DND-41 (cell line): ENCODE measurements around the gene RGMA.

Source experiments
- ATAC-seq: fragments of 200-7000 bp; cut with Tn5 transposase; 3 replicates; pipeline ENCODE4 v1.9.1; 2021; ENCODE audit warnings: low read depth; ENCODE audit not compliant: insufficient read depth
- DNase-seq: peaks from one replicate; pipeline ENCODE4 v3.0.0-alpha.2; 2020
- H2AFZ ChIP-seq: 2 replicates; pipeline ENCODE4 v1.6.0; 2012; ENCODE audit warnings: low read depth, low read length
- H3K27ac ChIP-seq: 2 replicates; pipeline ENCODE4 v1.5.1; 2012; ENCODE audit warnings: low read length, inconsistent platforms
- H3K27me3 ChIP-seq: fragments of 200-600 bp; sonication (generic); 2 replicates; pipeline ENCODE4 v1.6.0; 2012; ENCODE audit warnings: low read length, mild to moderate bottlenecking, inconsistent platforms; ENCODE audit not compliant: insufficient read depth, poor library complexity
- H3K36me3 ChIP-seq: 2 replicates; pipeline ENCODE4 v1.5.1; 2012; ENCODE audit warnings: low read length, inconsistent platforms; ENCODE audit not compliant: insufficient read depth
- H3K4me1 ChIP-seq: 2 replicates; pipeline ENCODE4 v1.5.1; 2012; ENCODE audit warnings: mild to moderate bottlenecking, low read length; ENCODE audit not compliant: insufficient read depth
- H3K4me2 ChIP-seq: 2 replicates; pipeline ENCODE4 v1.6.0; 2012; ENCODE audit warnings: mild to moderate bottlenecking, moderate library complexity, low read length, inconsistent platforms; ENCODE audit not compliant: insufficient read depth
- H3K4me3 ChIP-seq, 2 experiments: fragments of 200-600 bp in 1 of 2; shearing (Covaris generic) in 1 of 2; 2 replicates each; pipeline ENCODE4 v1.5.1; 2012 to 2016; ENCODE audit warnings: inconsistent platforms in 2 of 2, low read length in 2 of 2, mild to moderate bottlenecking in 2 of 2, low read depth in 1 of 2, moderate library complexity in 1 of 2
- H3K79me2 ChIP-seq: 2 replicates; pipeline ENCODE4 v1.6.0; 2012; ENCODE audit warnings: low read length, inconsistent platforms; ENCODE audit not compliant: insufficient read depth
- H3K9ac ChIP-seq: 2 replicates; pipeline ENCODE4 v1.6.0; 2012; ENCODE audit warnings: low read depth, mild to moderate bottlenecking, inconsistent platforms, low read length, moderate library complexity
- H3K9me3 ChIP-seq: 2 replicates; pipeline ENCODE4 v1.5.1; 2012; ENCODE audit warnings: low read length, moderate library complexity, mild to moderate bottlenecking, inconsistent platforms; ENCODE audit not compliant: insufficient read depth, severe bottlenecking
- H4K20me1 ChIP-seq: 2 replicates; pipeline ENCODE4 v1.6.0; 2012; ENCODE audit warnings: low read length; ENCODE audit not compliant: insufficient read depth
- CTCF ChIP-seq: IDR thresholded peaks from 2 replicates; pipeline ENCODE4 v1.5.1; 2012; ENCODE audit warnings: borderline replicate concordance, low read length, moderate library complexity, mild to moderate bottlenecking; ENCODE audit not compliant: poor library complexity, severe bottlenecking; ENCODE audit errors: extremely low read depth
- EZH2 ChIP-seq: IDR thresholded peaks from 3 replicates; pipeline ENCODE4 v1.6.1; 2012; ENCODE audit warnings: borderline replicate concordance, low read depth, mild to moderate bottlenecking, moderate library complexity, low read length, inconsistent platforms; ENCODE audit not compliant: severe bottlenecking

RGMA gene

GRCh38 chr15:93085692-93086091 is 3.3 kb downstream of the RGMA start:
- H3K27ac ChIP-seq: no peak overlapping the region
- ATAC-seq (no peak), DNase-seq (no peak)
- no peak overlapping the region for H3K9ac ChIP-seq
- 0 out of 2 replicates have a peak, but pooled peaks cover 5% of the 10 kb centered on the region for H4K20me1 ChIP-seq
- no peaks in the 10 kb centered on the region for H3K27me3 ChIP-seq
- TF ChIP-seq EZH2: no peak
- TF ChIP-seq CTCF: no peak
- H3K79me2 ChIP-seq: peaks cover 77% of the 10 kb centered on the region
- peaks cover 26% of the 10 kb centered on the region for H3K4me1 ChIP-seq
- H3K4me2 ChIP-seq: no peak overlapping the region
- no peaks in the 10 kb centered on the region for H3K36me3 ChIP-seq
- no peak overlapping the region for H3K4me3 ChIP-seq
- H3K9me3 ChIP-seq: no peaks in the 10 kb centered on the region
- H2AFZ ChIP-seq: no peak overlapping the region

GRCh38 chr15:93082861-93083260 is 6.2 kb downstream of the RGMA start:
- Histone ChIP-seq H3K4me2 (no peak overlapping the region), H4K20me1 (peaks cover 5% of the 10 kb centered on the region; the same call in 1 of the 2 replicates), H3K79me2 (peaks cover 96% of the 10 kb centered on the region), H3K9ac (no peak overlapping the region), H3K27me3 (no peaks in the 10 kb centered on the region), H2AFZ (no peak overlapping the region), H3K36me3 (no peaks in the 10 kb centered on the region), H3K27ac (no peak overlapping the region), H3K4me1 (peaks cover 19% of the 10 kb centered on the region), H3K9me3 (no peaks in the 10 kb centered on the region), H3K4me3 (no peak overlapping the region)
- TF ChIP-seq CTCF (no peak), EZH2 (no peak)
- DNase-seq: no peak
- ATAC-seq: no peak

GRCh38 chr15:93081399-93081798 is 7.6 kb downstream of the RGMA start:
- DNase-seq (no peak), ATAC-seq (no peak)
- Histone ChIP-seq H3K4me2 (no peak overlapping the region), H3K4me1 (peaks cover 5% of the 10 kb centered on the region), H3K9me3 (no peaks in the 10 kb centered on the region), H3K27me3 (no peaks in the 10 kb centered on the region), H2AFZ (no peak overlapping the region), H3K27ac (no peak overlapping the region), H3K79me2 (peaks cover 94% of the 10 kb centered on the region), H3K4me3 (no peak overlapping the region), H3K36me3 (no peaks in the 10 kb centered on the region), H3K9ac (no peak overlapping the region; the same call in 1 of the 2 replicates), H4K20me1 (peaks cover 5% of the 10 kb centered on the region; the same call in 1 of the 2 replicates)
- TF ChIP-seq EZH2 (no peak), CTCF (no peak)

GRCh38 chr15:93080451-93080850 is 8.6 kb downstream of the RGMA start:
- H3K4me1 ChIP-seq: no peaks in the 10 kb centered on the region
- DNase-seq (no peak), ATAC-seq (no peak)
- no peak overlapping the region for H3K4me3 ChIP-seq
- H3K79me2 ChIP-seq: peaks cover 94% of the 10 kb centered on the region
- H2AFZ ChIP-seq: no peak overlapping the region
- no peaks in the 10 kb centered on the region for H3K9me3 ChIP-seq
- no peak overlapping the region for H3K9ac ChIP-seq
- H3K27me3 ChIP-seq: no peaks in the 10 kb centered on the region
- H3K27ac ChIP-seq: no peak overlapping the region
- peaks cover 5% of the 10 kb centered on the region; the same call in 1 of the 2 replicates for H4K20me1 ChIP-seq
- H3K36me3 ChIP-seq: no peaks in the 10 kb centered on the region
- TF ChIP-seq CTCF (no peak), EZH2 (no peak)
- no peak overlapping the region for H3K4me2 ChIP-seq
